ENCODE results near the gene SCRT2.

The SCRT2 gene

DNA sequence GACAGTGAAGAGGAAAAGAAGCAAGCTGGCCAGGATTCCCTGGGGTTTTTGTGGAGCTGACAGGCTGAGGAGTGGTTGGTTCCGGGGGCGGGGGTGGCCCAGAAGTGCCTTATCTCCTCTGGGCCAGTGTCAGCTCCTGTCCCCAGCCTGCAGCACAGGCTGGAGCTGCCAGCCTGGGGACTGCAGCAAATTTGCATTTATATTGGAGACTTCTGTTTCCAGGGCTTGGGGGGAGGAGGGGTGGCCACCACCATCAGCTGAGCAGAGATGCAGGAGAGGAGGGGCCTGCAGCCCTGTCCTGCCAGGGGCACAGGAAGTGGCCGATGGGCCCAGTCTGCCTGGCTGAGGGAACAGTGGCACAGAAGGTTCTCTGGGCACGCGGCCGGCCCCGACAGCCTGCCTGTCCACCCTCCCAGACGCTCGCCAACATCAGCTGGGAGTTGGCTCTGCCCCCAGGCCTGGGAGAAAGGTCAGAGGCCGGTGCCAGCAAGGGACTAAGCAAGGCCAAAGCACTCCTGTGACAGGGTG is 24.3 kb upstream of the SCRT2 start:
- Histone ChIP-seq H3K4me3 (ENCODE audit: low read depth, low read length, poor library complexity, severe bottlenecking) (no peak overlapping the region), H3K27me3 (ENCODE audit: insufficient read depth, low read length) (0 out of 2 replicates have a peak, but pooled peaks cover 3% of the 10 kb centered on the region), H3K9me3 (ENCODE audit: low read length) (no peaks in the 10 kb centered on the region), H3K4me2 (ENCODE audit: low read length) (no peak overlapping the region), H3F3A (ENCODE audit: insufficient read depth, low read length) (no peaks in the 10 kb centered on the region), H3K27ac (ENCODE audit: low read depth, low read length, poor library complexity, severe bottlenecking) (no peak overlapping the region), H3K36me3 (ENCODE audit: insufficient read depth, low read length) (no peaks in the 10 kb centered on the region), H2AFZ (ENCODE audit: low read length) (no peak overlapping the region), H3K9me2 (ENCODE audit: low read depth, low read length) (no peaks in the 10 kb centered on the region), H3K9ac (ENCODE audit: low read length) (no peak overlapping the region), H4K20me1 (ENCODE audit: insufficient read depth, low read length) (no peaks in the 10 kb centered on the region), H3K4me1 (ENCODE audit: insufficient read depth, low read length, severe bottlenecking) (no peaks in the 10 kb centered on the region), H3K79me2 (ENCODE audit: insufficient read depth, low read length) (no peaks in the 10 kb centered on the region)
- TF ChIP-seq, protein P1, sequence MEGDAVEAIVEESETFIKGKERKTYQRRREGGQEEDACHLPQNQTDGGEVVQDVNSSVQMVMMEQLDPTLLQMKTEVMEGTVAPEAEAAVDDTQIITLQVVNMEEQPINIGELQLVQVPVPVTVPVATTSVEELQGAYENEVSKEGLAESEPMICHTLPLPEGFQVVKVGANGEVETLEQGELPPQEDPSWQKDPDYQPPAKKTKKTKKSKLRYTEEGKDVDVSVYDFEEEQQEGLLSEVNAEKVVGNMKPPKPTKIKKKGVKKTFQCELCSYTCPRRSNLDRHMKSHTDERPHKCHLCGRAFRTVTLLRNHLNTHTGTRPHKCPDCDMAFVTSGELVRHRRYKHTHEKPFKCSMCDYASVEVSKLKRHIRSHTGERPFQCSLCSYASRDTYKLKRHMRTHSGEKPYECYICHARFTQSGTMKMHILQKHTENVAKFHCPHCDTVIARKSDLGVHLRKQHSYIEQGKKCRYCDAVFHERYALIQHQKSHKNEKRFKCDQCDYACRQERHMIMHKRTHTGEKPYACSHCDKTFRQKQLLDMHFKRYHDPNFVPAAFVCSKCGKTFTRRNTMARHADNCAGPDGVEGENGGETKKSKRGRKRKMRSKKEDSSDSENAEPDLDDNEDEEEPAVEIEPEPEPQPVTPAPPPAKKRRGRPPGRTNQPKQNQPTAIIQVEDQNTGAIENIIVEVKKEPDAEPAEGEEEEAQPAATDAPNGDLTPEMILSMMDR (IDR thresholded peaks at IDR 0.05; ENCODE audit: low read length), result no peak
- no peak for TF ChIP-seq EZH2 (IDR thresholded peaks at IDR 0.05; ENCODE audit: borderline replicate concordance, low read length)

DNA sequence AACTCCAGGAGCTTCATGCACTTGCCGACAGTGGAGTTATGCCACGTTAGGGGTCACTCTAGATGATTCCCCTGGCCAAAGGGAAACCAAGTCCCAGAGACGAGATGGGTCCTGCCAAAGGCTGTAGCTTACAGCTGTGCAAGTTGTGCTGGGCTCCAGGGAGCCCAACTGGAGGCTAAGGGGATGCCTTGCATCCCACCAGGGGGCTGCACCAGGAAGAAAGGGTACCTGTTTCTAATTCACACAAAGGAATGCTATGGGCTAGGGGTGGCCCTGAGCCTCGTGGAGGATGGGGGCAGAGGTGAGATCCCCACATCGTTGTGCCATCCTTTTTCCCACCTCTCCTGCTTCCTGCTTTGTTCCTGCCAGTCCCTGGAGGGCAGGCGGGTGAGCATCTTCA is 23.7 kb upstream of the SCRT2 start:
- H3K9me2 ChIP-seq (ENCODE audit: low read depth, low read length), result no peaks in the 10 kb centered on the region
- H3F3A ChIP-seq (ENCODE audit: insufficient read depth, low read length), result no peaks in the 10 kb centered on the region
- no peak overlapping the region for H3K4me3 ChIP-seq (ENCODE audit: low read depth, low read length, poor library complexity, severe bottlenecking)
- no peaks in the 10 kb centered on the region for H4K20me1 ChIP-seq (ENCODE audit: insufficient read depth, low read length)
- no peak overlapping the region for H3K27ac ChIP-seq (ENCODE audit: low read depth, low read length, poor library complexity, severe bottlenecking)
- no peak overlapping the region for H3K4me2 ChIP-seq (ENCODE audit: low read length)
- no peaks in the 10 kb centered on the region for H3K9me3 ChIP-seq (ENCODE audit: low read length)
- H2AFZ ChIP-seq (ENCODE audit: low read length), result no peak overlapping the region
- H3K4me1 ChIP-seq (ENCODE audit: insufficient read depth, low read length, severe bottlenecking), result no peaks in the 10 kb centered on the region
- 0 out of 2 replicates have a peak, but pooled peaks cover 3% of the 10 kb centered on the region for H3K27me3 ChIP-seq (ENCODE audit: insufficient read depth, low read length)
- no peak overlapping the region for H3K9ac ChIP-seq (ENCODE audit: low read length)
- no peaks in the 10 kb centered on the region for H3K36me3 ChIP-seq (ENCODE audit: insufficient read depth, low read length)
- no peaks in the 10 kb centered on the region for H3K79me2 ChIP-seq (ENCODE audit: insufficient read depth, low read length)
- no peak for TF ChIP-seq EZH2 (IDR thresholded peaks at IDR 0.05; ENCODE audit: borderline replicate concordance, low read length)
- TF ChIP-seq, protein P1 (IDR thresholded peaks at IDR 0.05; ENCODE audit: low read length), result no peak

DNA sequence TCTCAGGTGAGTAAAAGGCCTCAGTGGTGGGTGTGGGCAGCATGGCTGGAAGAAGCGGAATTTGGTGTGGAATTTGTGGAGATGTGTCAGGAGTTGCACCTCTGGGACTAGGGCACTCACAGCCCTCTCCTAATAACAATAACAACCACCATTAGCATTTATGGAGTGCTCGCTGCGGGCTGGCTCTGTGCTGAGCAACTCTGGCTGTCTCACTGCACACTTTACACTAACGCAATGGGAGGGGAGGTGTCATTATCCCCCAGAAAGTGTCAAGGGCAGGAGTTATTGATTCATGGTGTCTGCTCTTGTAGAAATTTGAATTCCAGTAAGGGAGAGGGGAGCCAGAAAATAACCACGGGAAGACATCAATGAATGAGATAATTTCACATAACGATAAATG is 22.7 kb upstream of the SCRT2 start:
- Histone ChIP-seq H3K4me2 (ENCODE audit: low read length) (no peak overlapping the region), H4K20me1 (ENCODE audit: insufficient read depth, low read length) (no peaks in the 10 kb centered on the region), H3K27me3 (ENCODE audit: insufficient read depth, low read length) (0 out of 2 replicates have a peak, but pooled peaks cover 3% of the 10 kb centered on the region), H3K36me3 (ENCODE audit: insufficient read depth, low read length) (no peaks in the 10 kb centered on the region), H3K79me2 (ENCODE audit: insufficient read depth, low read length) (no peaks in the 10 kb centered on the region), H3K27ac (ENCODE audit: low read depth, low read length, poor library complexity, severe bottlenecking) (no peak overlapping the region), H3K9me2 (ENCODE audit: low read depth, low read length) (no peaks in the 10 kb centered on the region), H3K9me3 (ENCODE audit: low read length) (no peaks in the 10 kb centered on the region), H2AFZ (ENCODE audit: low read length) (no peak overlapping the region), H3F3A (ENCODE audit: insufficient read depth, low read length) (no peaks in the 10 kb centered on the region), H3K4me3 (ENCODE audit: low read depth, low read length, poor library complexity, severe bottlenecking) (no peak overlapping the region), H3K4me1 (ENCODE audit: insufficient read depth, low read length, severe bottlenecking) (no peaks in the 10 kb centered on the region), H3K9ac (ENCODE audit: low read length) (no peak overlapping the region)
- no peak for TF ChIP-seq EZH2 (IDR thresholded peaks at IDR 0.05; ENCODE audit: borderline replicate concordance, low read length)
- TF ChIP-seq, protein P1 (IDR thresholded peaks at IDR 0.05; ENCODE audit: low read length), result no peak

Measured in OCI-LY1 (cell line).